ENCODE data around the gene FAF1.

- TF ChIP-seq MEF2A (IDR thresholded peaks at IDR 0.05; ENCODE audit: borderline replicate concordance, low read depth) = no peak
- no peak for TF ChIP-seq CTCF (IDR thresholded peaks at IDR 0.05)
- no peak for TF ChIP-seq TAF1 (IDR thresholded peaks at IDR 0.05; ENCODE audit: borderline replicate concordance, low read depth, low read length)
- TF ChIP-seq, protein P1, sequence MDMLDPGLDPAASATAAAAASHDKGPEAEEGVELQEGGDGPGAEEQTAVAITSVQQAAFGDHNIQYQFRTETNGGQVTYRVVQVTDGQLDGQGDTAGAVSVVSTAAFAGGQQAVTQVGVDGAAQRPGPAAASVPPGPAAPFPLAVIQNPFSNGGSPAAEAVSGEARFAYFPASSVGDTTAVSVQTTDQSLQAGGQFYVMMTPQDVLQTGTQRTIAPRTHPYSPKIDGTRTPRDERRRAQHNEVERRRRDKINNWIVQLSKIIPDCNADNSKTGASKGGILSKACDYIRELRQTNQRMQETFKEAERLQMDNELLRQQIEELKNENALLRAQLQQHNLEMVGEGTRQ (IDR thresholded peaks at IDR 0.05; ENCODE audit: borderline replicate concordance, low read depth, low read length) = no peak
- TF ChIP-seq NRF1 (IDR thresholded peaks at IDR 0.05; ENCODE audit: low read depth, low read length) = no peak
Observed at GRCh38 chr1:50505427-50505826, 454.6 kb downstream of the FAF1 start.
